T-helper 1 cell treated with Interleukin-12 subunit alpha and Interleukin-12 subunit beta and Interleukin-4 antibody, amounts not matched to agents 30 μg/mL and 1 μg/mL, for 36 hours (primary cell): ENCODE data around the gene CAMTA1.
A peak's percentile ranks its signal among the peaks of the same experiment; 100 is the strongest.

Source experiments
- H3K27ac Mint-ChIP-seq: one replicate; pipeline ENCODE4 v1.8.0; 2021; ENCODE audit warnings: mild to moderate bottlenecking, mixed read lengths
- H3K27me3 Mint-ChIP-seq: one replicate; pipeline ENCODE4 v1.8.0; 2021; ENCODE audit warnings: low read depth, mixed read lengths
- H3K36me3 Mint-ChIP-seq: one replicate; pipeline ENCODE4 v1.8.0; 2021; ENCODE audit warnings: low read depth, mixed read lengths
- H3K4me1 Mint-ChIP-seq: one replicate; pipeline ENCODE4 v1.8.0; 2021; ENCODE audit warnings: low read depth, mixed read lengths
- H3K4me3 Mint-ChIP-seq: one replicate; pipeline ENCODE4 v1.8.0; 2021; ENCODE audit warnings: mild to moderate bottlenecking, moderate library complexity, mixed read lengths
- H3K9me3 Mint-ChIP-seq: one replicate; pipeline ENCODE4 v1.8.0; 2021; ENCODE audit warnings: mixed read lengths

CAMTA1 gene

DNA sequence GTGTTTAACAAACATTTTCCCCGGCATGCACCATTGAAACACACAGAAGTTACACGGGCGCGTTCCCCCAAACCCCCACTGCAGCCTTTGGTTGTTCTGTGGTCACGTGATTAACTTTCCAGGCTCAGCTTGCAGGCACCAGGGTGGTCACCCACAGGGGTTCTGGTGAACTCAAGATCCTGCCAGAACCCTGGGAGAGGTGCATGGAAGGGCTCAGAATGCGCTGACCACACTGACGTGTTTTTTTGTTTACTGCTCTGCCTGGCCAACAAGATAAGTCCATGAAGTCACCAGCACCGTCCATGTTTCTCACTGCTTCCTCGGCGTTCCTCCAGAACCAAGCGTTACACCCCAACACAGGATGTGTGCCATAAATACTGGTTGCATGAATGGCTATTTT lies 756.4 kb downstream of the CAMTA1 start:
- H3K27ac Mint-ChIP-seq = no peak overlapping the region
- H3K4me3 Mint-ChIP-seq = no peak overlapping the region
- H3K9me3 Mint-ChIP-seq = no peaks in the 10 kb centered on the region
- no peaks in the 10 kb centered on the region for H3K4me1 Mint-ChIP-seq
- H3K36me3 Mint-ChIP-seq = no peaks in the 10 kb centered on the region
- H3K27me3 Mint-ChIP-seq = peaks cover 7% of the 10 kb centered on the region

DNA sequence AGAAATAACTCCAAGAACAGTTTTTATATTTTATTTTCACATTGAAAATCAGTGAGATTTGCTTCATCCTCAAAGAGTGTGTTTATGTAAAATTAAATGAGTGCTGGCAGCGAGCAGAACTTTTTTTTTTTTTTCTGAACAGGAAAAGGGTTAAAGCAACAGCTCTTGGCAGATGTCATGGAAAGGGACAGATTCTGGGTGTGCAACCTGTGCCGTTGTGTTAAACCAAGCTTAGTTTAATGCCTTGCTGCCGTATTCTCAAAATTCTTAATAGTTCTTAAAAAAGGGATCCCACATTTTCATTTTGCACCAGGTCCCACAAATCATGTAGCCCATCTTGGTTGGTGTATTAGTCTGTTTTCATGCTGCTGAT lies 758.5 kb downstream of the CAMTA1 start:
- no peaks in the 10 kb centered on the region for H3K9me3 Mint-ChIP-seq
- peaks cover 7% of the 10 kb centered on the region for H3K27me3 Mint-ChIP-seq
- H3K36me3 Mint-ChIP-seq = no peaks in the 10 kb centered on the region
- H3K4me1 Mint-ChIP-seq = no peaks in the 10 kb centered on the region
- H3K4me3 Mint-ChIP-seq = no peak overlapping the region
- no peak overlapping the region for H3K27ac Mint-ChIP-seq

DNA sequence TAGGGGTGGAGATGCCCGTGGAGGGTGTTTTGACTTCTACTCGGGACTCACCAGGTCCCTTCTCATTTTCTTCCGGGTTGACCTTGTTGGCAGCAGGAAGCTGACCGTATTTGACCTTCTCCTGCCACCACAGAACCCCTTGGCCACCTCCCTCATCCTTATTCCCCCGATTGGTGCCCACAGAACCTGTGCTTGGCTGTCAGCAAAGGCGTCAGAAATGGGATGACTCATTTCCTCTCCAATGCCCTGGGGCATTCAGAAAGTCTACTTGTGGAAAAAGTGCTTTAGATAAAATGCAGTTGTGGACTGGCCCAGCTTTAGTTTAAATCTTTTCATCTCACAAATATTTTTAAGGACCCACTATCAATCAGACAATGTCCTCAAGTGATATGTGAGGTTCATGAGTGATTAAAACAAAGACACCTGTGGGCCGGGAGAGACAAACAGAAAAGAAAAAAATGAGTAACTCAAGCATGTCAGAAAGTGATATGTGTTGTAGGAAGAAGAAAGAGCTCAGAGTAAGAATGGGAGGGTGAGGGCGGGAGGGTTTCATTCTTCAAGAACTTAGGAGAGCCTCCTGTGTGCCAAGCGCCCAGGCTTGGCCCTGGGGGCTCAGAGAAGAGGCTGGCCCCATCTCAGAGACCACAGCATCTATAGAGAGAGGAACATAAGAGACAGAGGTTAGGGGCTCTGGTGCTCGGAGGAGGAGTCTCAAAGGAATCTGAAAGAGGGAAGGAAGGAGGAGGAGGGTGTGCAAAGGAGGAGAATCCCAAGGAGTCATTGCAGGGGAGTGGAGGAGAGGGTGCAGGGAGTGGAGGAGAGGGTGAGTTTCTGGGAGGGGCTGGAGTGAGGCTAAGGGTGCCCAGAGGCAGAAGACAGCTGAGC lies 764.3 kb downstream of the CAMTA1 start:
- H3K27ac Mint-ChIP-seq = peak overlapping the region; percentile 73
- H3K9me3 Mint-ChIP-seq = no peaks in the 10 kb centered on the region
- no peak overlapping the region for H3K4me3 Mint-ChIP-seq
- H3K27me3 Mint-ChIP-seq = peaks cover 6% of the 10 kb centered on the region
- peaks cover 8% of the 10 kb centered on the region for H3K4me1 Mint-ChIP-seq
- no peaks in the 10 kb centered on the region for H3K36me3 Mint-ChIP-seq

DNA sequence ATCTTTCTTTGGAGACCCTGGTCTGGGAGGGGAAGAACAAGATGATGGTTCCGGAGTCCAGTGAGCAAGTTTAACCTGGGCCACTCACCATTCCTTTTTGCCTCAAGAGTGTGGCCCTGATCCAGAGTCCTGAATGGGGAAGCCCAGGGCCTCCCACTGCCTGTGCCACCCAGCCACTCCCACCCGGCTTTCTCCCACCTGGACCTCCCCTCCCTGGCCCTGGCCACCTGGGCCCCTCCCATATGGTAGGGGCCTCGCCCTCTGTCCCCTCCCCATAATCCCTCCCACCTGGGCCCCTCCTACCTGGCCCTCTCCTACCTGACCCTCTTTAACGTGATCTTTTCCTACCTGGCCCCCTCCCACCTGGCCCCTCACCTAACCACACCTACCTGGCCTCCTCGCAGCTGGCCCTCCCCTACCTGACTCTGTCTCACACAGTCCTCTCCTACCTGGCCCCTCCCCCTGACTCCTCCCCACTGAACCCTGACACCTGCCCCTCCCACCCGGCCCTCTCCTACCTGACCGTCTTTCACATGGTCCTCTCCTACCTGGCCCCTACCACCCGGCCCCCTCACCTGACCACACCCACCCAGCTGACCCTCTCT lies 765.1 kb downstream of the CAMTA1 start:
- no peak overlapping the region for H3K4me3 Mint-ChIP-seq
- peak overlapping the region; percentile 73 for H3K27ac Mint-ChIP-seq

DNA sequence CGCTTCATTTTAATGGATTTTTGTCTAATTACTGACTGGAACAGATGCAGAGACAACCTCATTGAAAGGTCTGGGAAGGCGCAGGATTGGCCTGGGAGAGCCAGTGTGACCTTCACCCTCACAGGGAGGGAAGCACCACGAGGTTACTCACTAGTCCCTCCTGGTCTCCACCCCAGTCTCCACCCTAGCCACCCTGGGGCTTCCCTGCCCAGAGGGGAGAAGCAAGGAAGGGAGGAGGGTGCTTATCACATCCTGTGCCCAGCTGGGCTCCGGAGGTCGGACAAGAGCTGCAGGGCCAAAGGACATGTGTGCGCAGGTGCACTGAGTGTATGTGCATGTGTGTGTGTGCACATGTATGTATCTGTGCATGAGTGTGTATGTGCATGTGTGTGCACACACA lies 765.7 kb downstream of the CAMTA1 start:
- H3K4me1 Mint-ChIP-seq = peaks cover 8% of the 10 kb centered on the region
- no peaks in the 10 kb centered on the region for H3K9me3 Mint-ChIP-seq
- H3K4me3 Mint-ChIP-seq = no peak overlapping the region
- peak overlapping the region; percentile 62 for H3K27ac Mint-ChIP-seq
- no peaks in the 10 kb centered on the region for H3K36me3 Mint-ChIP-seq
- H3K27me3 Mint-ChIP-seq = peaks cover 6% of the 10 kb centered on the region

More for the DNA sequence above, 765.1 kb downstream of the CAMTA1 start:
- Mint-ChIP-seq H3K36me3 (no peaks in the 10 kb centered on the region), H3K27me3 (peaks cover 3% of the 10 kb centered on the region), H3K9me3 (no peaks in the 10 kb centered on the region), H3K4me1 (peaks cover 8% of the 10 kb centered on the region)

DNA sequence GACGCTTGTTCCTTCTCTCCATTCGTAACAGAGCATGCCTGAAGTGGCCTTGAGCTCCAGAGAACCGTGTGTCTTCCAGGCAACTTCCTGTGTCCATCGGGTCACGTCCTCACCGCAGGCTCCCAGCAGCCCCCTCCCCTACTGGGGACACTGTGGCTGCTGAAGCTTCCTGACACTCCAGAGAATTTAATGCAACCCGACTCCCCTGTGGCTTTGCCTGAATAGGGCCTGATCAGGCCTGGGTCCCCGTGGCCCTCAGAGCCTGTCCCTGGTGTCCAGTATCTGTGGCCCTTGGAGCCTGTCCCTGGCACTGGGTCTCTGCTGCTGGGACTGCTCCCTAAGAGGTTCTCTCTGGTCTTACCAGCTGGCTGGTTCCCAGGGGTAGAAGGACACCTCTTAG lies 766.2 kb downstream of the CAMTA1 start:
- Mint-ChIP-seq H3K36me3 (no peaks in the 10 kb centered on the region), H3K9me3 (no peaks in the 10 kb centered on the region), H3K27ac (no peak overlapping the region), H3K4me3 (no peak overlapping the region), H3K27me3 (peaks cover 6% of the 10 kb centered on the region), H3K4me1 (peaks cover 8% of the 10 kb centered on the region)

DNA sequence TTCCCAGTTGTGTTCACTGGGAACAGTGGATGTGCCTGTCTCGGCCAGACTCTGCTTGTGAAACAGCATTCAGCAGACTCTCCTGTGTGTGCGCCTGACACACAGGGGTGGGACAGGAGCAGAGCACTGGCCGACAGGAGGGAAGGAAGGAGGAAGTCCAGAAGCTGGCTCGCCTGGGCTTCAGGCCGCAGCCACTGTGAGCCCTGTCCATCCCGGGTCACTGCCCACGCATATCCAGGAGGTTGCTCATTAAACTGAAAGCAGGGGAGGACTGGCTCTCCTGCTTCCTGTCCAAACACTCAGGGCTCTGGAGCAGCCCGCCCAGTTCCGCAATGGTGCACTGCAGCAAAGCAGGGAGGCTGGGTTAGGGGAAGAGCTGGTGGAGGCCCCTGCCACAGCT lies 767.1 kb downstream of the CAMTA1 start:
- no peaks in the 10 kb centered on the region for H3K9me3 Mint-ChIP-seq
- peaks cover 8% of the 10 kb centered on the region for H3K4me1 Mint-ChIP-seq
- peaks cover 6% of the 10 kb centered on the region for H3K27me3 Mint-ChIP-seq
- H3K27ac Mint-ChIP-seq = no peak overlapping the region
- H3K4me3 Mint-ChIP-seq = no peak overlapping the region
- no peaks in the 10 kb centered on the region for H3K36me3 Mint-ChIP-seq

DNA sequence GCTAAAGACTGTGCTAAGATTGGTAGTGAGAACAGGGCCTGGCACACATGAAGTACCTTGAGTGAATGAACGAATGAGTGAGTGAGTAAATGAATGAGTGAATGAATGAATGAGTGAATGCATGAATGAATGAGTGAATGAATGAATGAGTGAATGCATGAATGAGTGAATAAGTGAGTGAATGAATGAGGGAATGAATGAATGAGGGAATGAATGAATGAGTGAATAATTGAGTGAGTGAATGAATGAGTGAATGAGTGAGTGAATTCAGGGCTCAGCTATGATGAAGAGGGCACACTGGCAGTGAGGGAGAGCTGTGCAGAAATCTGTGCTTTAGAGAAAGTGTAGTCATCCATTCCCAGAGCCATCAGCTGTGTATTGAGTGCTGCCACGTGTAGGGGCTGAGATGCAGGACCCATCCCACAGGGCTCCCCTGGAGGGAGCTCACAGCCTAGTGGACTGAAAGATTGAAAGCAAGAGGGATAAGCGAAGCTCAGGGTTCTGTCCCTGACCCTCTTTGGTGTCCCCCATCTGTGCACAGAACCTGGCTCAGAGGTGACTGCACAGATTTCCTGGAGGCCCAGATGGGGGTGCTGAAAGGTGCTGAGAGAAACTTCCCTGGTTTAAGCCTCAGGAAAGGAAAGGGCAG lies 767.9 kb downstream of the CAMTA1 start:
- H3K27me3 Mint-ChIP-seq = peaks cover 6% of the 10 kb centered on the region
- no peak overlapping the region for H3K4me3 Mint-ChIP-seq
- no peak overlapping the region for H3K27ac Mint-ChIP-seq
- H3K4me1 Mint-ChIP-seq = peaks cover 8% of the 10 kb centered on the region
- H3K9me3 Mint-ChIP-seq = no peaks in the 10 kb centered on the region
- H3K36me3 Mint-ChIP-seq = no peaks in the 10 kb centered on the region

DNA sequence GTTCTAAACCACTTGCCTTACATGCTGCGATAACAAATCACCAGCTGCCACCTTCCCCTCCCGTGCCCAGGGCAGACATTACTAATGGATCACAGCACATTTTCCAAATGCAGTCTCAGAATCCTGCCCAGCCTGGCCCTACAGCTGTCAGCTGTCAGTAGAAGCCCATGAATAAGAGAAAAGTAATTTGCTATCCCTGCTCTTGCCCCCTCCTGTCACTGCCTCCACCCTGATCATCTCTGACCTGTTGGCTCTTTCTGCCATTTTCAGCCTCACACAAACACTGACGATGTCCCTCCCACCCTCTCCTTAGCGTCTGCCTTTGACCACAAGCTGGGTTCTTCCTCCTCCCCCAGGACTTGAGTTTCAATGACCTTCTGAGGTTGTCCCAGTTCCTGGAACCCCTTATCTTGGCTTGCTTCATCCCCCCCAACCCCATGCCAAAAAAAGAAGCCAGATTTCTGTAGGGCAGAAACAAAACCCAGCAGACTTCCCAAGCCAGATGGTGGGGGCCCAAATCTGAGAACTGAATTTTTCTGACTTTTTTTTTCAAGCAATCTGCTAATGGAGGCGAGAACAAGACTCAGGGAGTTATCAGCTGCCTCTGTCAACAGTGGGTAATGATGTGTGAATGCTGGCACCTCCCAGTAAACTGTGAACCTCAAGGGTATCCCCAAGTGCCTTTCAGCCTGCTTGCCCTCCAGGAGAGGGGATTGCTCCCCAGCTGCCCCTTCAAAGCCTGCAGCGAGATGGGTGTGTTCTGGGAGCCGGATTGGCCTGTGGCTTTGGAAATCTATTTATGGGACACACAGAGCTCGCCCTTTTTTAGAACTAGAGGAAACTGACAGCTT lies 769.4 kb downstream of the CAMTA1 start:
- no peaks in the 10 kb centered on the region for H3K9me3 Mint-ChIP-seq
- H3K36me3 Mint-ChIP-seq = no peaks in the 10 kb centered on the region
- peaks cover 4% of the 10 kb centered on the region for H3K4me1 Mint-ChIP-seq
- peaks cover 6% of the 10 kb centered on the region for H3K27me3 Mint-ChIP-seq
- no peak overlapping the region for H3K27ac Mint-ChIP-seq
- H3K4me3 Mint-ChIP-seq = no peak overlapping the region

DNA sequence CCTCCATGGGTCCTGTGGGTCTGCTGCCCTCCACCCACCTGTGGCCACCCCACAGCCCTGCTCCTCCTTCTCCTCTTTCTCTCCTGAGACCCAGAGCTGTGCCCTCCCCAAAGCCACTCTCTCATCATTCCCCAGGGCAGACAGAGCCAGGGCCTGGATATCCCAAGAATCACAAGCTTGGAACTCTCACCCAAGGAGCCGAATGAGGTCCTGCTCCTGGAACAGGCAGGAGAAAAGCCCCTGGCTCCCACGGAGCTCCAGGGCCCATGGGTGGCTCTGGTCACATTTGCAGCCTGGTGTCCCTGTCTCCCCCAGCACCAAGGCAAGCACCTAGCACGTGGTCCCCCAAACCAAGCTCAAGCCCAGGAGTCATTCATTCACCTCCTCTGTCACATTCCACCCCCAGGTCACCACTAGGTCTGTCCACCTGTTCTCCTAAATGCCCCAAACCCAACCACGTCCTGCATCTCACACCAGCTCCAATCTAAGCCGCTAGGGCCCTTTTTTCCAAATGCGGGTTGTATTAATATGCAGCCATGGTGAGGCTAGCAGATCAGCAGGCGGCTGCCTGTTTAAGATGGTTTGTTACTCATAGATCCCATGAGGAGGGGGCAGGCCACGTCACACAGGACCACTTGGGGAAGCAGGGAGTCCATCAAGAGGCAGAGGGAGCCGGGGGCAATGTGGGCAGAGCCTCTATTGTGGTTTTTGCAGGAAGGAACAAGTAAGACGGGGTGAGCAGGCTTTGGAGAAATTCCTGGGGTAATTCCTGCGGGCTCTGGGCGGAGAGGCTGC lies 770.3 kb downstream of the CAMTA1 start:
- no peak overlapping the region for H3K4me3 Mint-ChIP-seq
- no peaks in the 10 kb centered on the region for H3K4me1 Mint-ChIP-seq
- no peaks in the 10 kb centered on the region for H3K36me3 Mint-ChIP-seq
- H3K9me3 Mint-ChIP-seq = no peaks in the 10 kb centered on the region
- no peak overlapping the region for H3K27ac Mint-ChIP-seq
- peaks cover 6% of the 10 kb centered on the region for H3K27me3 Mint-ChIP-seq

DNA sequence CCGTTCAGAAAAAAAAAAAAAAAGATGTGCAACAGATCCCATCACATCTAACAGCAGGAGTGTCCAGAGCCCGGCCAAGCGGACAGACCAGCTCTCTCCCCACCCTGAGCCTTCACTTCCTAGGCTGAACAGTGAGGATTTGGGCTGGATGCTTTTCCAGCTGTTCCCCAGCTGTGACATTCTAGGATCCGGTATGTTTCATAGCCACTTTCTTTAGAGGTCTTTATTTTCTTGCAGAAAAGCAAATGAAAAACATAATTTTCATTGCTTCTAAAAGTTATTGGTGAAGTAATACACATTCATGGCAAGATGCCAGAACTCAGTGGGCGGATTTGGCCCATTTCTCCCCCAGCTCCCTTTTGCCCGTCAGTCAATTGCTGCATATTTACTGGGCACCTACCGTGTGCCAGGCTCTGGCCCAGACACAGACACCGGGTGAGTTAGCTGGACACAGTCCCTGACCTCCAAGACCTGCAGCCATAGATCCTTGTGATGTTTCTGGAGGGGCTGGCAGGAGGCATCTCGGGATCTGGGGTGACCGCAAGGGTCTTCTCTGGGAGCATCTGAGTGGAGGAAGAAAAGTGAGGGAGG lies 772.1 kb downstream of the CAMTA1 start:
- Mint-ChIP-seq H3K4me1 (no peaks in the 10 kb centered on the region), H3K9me3 (no peaks in the 10 kb centered on the region), H3K36me3 (no peaks in the 10 kb centered on the region), H3K27me3 (peaks cover 6% of the 10 kb centered on the region), H3K4me3 (no peak overlapping the region), H3K27ac (no peak overlapping the region)

DNA sequence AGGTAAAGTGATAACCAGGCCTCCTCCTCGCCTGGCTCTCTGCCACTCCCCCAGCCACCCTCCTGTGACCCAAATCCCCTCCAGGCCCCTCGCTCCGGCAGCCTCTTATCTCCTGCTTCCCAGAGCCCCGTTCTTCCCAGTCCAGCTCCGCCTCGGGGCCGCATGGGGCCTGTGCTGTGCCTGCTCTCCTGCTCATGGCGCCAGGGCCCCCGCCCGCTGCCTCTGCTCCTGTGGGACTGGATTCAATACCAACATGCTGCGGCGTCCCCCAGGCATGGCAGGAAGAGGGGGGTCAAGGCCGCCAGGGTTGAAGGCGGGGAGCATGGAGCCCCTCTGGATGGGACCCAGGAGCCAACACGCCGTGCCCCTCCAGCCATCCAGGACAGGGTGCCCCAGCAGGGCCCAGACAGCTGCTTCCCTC lies 772.8 kb downstream of the CAMTA1 start:
- H3K27ac Mint-ChIP-seq = no peak overlapping the region
- H3K9me3 Mint-ChIP-seq = no peaks in the 10 kb centered on the region
- no peak overlapping the region for H3K4me3 Mint-ChIP-seq
- peaks cover 6% of the 10 kb centered on the region for H3K27me3 Mint-ChIP-seq
- no peaks in the 10 kb centered on the region for H3K4me1 Mint-ChIP-seq
- H3K36me3 Mint-ChIP-seq = no peaks in the 10 kb centered on the region

DNA sequence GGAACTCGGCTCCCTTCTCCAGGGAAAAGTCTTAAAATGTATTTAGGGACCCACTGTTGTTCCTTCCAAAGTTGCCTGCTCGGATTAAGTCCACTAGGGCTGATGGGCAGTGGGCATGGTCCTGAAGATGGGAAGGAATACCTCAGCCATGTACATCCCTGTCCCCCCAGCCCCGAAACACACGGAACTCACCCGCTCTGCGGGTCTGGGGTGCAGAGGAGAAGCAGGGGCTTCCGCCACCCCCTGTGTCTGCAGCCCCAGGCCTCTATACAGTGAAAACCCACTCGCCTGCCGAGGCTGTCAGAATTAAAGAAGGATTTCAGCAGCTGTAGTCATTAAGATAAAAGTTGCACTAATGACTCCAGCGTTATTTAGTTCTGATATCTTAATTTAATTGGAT lies 773.2 kb downstream of the CAMTA1 start:
- H3K36me3 Mint-ChIP-seq = no peaks in the 10 kb centered on the region
- no peaks in the 10 kb centered on the region for H3K9me3 Mint-ChIP-seq
- H3K27ac Mint-ChIP-seq = no peak overlapping the region
- no peak overlapping the region for H3K4me3 Mint-ChIP-seq
- H3K27me3 Mint-ChIP-seq = peaks cover 6% of the 10 kb centered on the region
- no peaks in the 10 kb centered on the region for H3K4me1 Mint-ChIP-seq
